WTC11 (cell line): Measurements from ENCODE around the gene KCTD1.

Source experiments
- ATF1 ChIP-seq: sonication (generic); formaldehyde crosslinking; IDR thresholded peaks from 2 replicates; pipeline ENCODE4 v1.8.1; 2023; ENCODE audit warnings: mild to moderate bottlenecking, moderate library complexity, missing genetic modification reagents
- FOXJ3 ChIP-seq: sonication (generic); formaldehyde crosslinking; IDR thresholded peaks from 2 replicates; pipeline ENCODE4 v1.9.0; 2021; ENCODE audit warnings: missing genetic modification reagents, mild to moderate bottlenecking, borderline replicate concordance
- GABPB1 ChIP-seq: sonication (generic); formaldehyde crosslinking; IDR thresholded peaks from 2 replicates; pipeline ENCODE4 v1.8.1; 2023; ENCODE audit warnings: mild to moderate bottlenecking, missing genetic modification reagents
- IRF2 ChIP-seq: sonication (generic); formaldehyde crosslinking; IDR thresholded peaks from 2 replicates; pipeline ENCODE4 v1.8.0; 2022; ENCODE audit warnings: low read depth, missing genetic modification reagents, borderline replicate concordance
- KAT7 ChIP-seq: sonication (generic); formaldehyde crosslinking; IDR thresholded peaks from 2 replicates; pipeline ENCODE4 v1.8.1; 2023; ENCODE audit warnings: missing genetic modification reagents, mild to moderate bottlenecking, borderline replicate concordance
- SP1 ChIP-seq: sonication (generic); formaldehyde crosslinking; conservative IDR thresholded peaks from 2 replicates; pipeline ENCODE4 v1.8.1; 2022; ENCODE audit warnings: missing genetic modification reagents
- TEAD1 ChIP-seq: sonication (generic); formaldehyde crosslinking; IDR thresholded peaks from 2 replicates; pipeline ENCODE4 v1.8.0; 2022; ENCODE audit warnings: mild to moderate bottlenecking, missing genetic modification reagents
- TEAD4 ChIP-seq: sonication (generic); formaldehyde crosslinking; IDR thresholded peaks from 2 replicates; pipeline ENCODE4 v1.8.0; 2022; ENCODE audit warnings: mild to moderate bottlenecking, missing genetic modification reagents
- TF ChIP-seq, protein P1 (sequence below): sonication (generic); formaldehyde crosslinking; conservative IDR thresholded peaks from 2 replicates; pipeline ENCODE4 v1.8.1; 2022; ENCODE audit warnings: mild to moderate bottlenecking, missing genetic modification reagents
- TF ChIP-seq, protein P2 (sequence below): fragments of 200-600 bp; IDR thresholded peaks from 2 replicates; pipeline ENCODE4 v1.8.0; 2022; ENCODE audit warnings: antibody characterized with exemption
- TF ChIP-seq, protein P3 (sequence below): sonication (generic); formaldehyde crosslinking; IDR thresholded peaks from 2 replicates; pipeline ENCODE4 v1.8.1; 2023; ENCODE audit warnings: mild to moderate bottlenecking, missing genetic modification reagents
- TF ChIP-seq, protein P4 (sequence below): sonication (generic); formaldehyde crosslinking; IDR thresholded peaks from 2 replicates; pipeline ENCODE4 v1.8.0; 2022; ENCODE audit warnings: mild to moderate bottlenecking, missing genetic modification reagents

DNA sequence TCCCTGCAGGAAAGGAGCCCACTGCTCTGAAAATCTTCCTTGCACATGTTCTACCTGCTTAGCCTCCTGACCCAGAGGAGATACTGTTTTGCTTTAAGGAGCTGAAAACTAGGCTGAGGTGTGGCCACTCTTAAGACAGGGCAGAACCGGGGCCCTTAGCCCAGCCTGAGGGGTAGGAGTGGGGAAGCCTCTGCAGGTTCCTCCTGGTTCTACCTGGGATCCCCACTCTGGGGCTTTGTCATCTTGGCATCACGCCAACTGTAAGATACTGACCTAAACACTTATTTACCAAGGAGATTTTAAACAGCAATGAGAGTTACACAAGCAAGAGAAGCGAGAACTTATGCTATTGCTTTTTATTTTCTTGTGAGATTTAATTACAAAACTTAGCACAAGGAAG is 86.9 kb downstream of the KCTD1 start:
- TF ChIP-seq, protein P1, sequence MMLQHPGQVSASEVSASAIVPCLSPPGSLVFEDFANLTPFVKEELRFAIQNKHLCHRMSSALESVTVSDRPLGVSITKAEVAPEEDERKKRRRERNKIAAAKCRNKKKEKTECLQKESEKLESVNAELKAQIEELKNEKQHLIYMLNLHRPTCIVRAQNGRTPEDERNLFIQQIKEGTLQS (CRISPR knock-in tag): no peak
- TF ChIP-seq, protein P2, sequence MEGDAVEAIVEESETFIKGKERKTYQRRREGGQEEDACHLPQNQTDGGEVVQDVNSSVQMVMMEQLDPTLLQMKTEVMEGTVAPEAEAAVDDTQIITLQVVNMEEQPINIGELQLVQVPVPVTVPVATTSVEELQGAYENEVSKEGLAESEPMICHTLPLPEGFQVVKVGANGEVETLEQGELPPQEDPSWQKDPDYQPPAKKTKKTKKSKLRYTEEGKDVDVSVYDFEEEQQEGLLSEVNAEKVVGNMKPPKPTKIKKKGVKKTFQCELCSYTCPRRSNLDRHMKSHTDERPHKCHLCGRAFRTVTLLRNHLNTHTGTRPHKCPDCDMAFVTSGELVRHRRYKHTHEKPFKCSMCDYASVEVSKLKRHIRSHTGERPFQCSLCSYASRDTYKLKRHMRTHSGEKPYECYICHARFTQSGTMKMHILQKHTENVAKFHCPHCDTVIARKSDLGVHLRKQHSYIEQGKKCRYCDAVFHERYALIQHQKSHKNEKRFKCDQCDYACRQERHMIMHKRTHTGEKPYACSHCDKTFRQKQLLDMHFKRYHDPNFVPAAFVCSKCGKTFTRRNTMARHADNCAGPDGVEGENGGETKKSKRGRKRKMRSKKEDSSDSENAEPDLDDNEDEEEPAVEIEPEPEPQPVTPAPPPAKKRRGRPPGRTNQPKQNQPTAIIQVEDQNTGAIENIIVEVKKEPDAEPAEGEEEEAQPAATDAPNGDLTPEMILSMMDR: no peak
- no peak for TF ChIP-seq ATF1
- no peak for TF ChIP-seq GABPB1
- TF ChIP-seq FOXJ3: no peak
- no peak for TF ChIP-seq TEAD4
- no peak for TF ChIP-seq SP1 (CRISPR knock-in tag)
- TF ChIP-seq, protein P3, sequence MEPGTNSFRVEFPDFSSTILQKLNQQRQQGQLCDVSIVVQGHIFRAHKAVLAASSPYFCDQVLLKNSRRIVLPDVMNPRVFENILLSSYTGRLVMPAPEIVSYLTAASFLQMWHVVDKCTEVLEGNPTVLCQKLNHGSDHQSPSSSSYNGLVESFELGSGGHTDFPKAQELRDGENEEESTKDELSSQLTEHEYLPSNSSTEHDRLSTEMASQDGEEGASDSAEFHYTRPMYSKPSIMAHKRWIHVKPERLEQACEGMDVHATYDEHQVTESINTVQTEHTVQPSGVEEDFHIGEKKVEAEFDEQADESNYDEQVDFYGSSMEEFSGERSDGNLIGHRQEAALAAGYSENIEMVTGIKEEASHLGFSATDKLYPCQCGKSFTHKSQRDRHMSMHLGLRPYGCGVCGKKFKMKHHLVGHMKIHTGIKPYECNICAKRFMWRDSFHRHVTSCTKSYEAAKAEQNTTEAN (CRISPR knock-in tag): no peak
- TF ChIP-seq TEAD1 (CRISPR knock-in tag): no peak
- no peak for TF ChIP-seq KAT7
- TF ChIP-seq, protein P4, sequence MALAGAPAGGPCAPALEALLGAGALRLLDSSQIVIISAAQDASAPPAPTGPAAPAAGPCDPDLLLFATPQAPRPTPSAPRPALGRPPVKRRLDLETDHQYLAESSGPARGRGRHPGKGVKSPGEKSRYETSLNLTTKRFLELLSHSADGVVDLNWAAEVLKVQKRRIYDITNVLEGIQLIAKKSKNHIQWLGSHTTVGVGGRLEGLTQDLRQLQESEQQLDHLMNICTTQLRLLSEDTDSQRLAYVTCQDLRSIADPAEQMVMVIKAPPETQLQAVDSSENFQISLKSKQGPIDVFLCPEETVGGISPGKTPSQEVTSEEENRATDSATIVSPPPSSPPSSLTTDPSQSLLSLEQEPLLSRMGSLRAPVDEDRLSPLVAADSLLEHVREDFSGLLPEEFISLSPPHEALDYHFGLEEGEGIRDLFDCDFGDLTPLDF (CRISPR knock-in tag): no peak
- no peak for TF ChIP-seq IRF2 (CRISPR knock-in tag)
